ENCODE measurements around the gene KIF21B. TPM values are rescaled to one million over a fixed set of nuclear protein-coding genes. Genes with fewer than 3 reads are reported as not detected.
"Not testable (repeated sequence)": the region's sequence is repeated elsewhere in the genome, so short reads cannot be mapped to it uniquely, and the experiment has no call there.

KIF21B gene
- total and polyA plus RNA-seq, 9 of the 15 experiments (the other 6 are each of a cell fraction or from before 2014, with no cell fraction given), result 0.46 to 13.4 (median 5.9) TPM

GRCh38 chr1:200962631-200963030 lies 60.9 kb downstream of the KIF21B start (continued):
- TF ChIP-seq ZNF318 (IDR thresholded peaks at IDR 0.05; ENCODE audit: borderline replicate concordance in 1 of 2, low read depth in 1 of 2) (no peak), POLR2AphosphoS2 (IDR thresholded peaks at IDR 0.05; ENCODE audit: low read length) (no peak), SMC3 (conservative IDR thresholded peaks at IDR 0.05; ENCODE audit: insufficient read depth, low read depth, low read length) (no peak), CGGBP1 (CRISPR knock-in tag; IDR thresholded peaks at IDR 0.05) (no peak)

- CTCF ChIA-PET (ENCODE audit: low intra/inter-chr PET ratio), result interaction anchor here (1.2 kb wide), 1 partner anchor 10 kb away, joined by 4 read pairs; no protein-coding TSS in a partner anchor
- H2AFZ ChIP-seq (ENCODE audit: low read depth, low read length); H3K36me3 ChIP-seq (ENCODE audit: control insufficient read depth, insufficient read depth, low read length); FAIRE-seq; H3K9me3 ChIP-seq (replicated peaks; ENCODE audit: control insufficient read depth, insufficient read depth, low read depth, low read length); H3K4me2 ChIP-seq (ENCODE audit: insufficient read depth, low read length); ATAC-seq; H3K9ac ChIP-seq (ENCODE audit: insufficient read depth in 1 of 2, low read depth in 2 of 2, low read length in 2 of 2); in situ Hi-C loops (cut with MboI); BruUV-seq (replicated peaks); H3K79me2 ChIP-seq (ENCODE audit: control insufficient read depth, insufficient read depth, low read length); intact Hi-C loops (cut with micrococcal nuclease); H3K9me1 ChIP-seq (ENCODE audit: control insufficient read depth, insufficient read depth, low read length); H3K27ac ChIP-seq (ENCODE audit: extremely low read depth, low read depth, low read length); DNase-seq (ENCODE audit: extremely low read depth in 1 of 4, low spot score in 3 of 4); H3K4me1 ChIP-seq (replicated peaks in 1 of 2; ENCODE audit: control insufficient read depth in 2 of 2, insufficient read depth in 2 of 2, low read length in 2 of 2); H3K4me3 ChIP-seq: not testable (repeated sequence)
- Histone ChIP-seq H4K20me1 (replicated peaks; ENCODE audit: control insufficient read depth, insufficient read depth, low read length) (peaks cover 23% of the 10 kb centered on the region; the same call in 1 of the 2 replicates), H3K27me3 (ENCODE audit: control insufficient read depth in 2 of 2, insufficient read depth in 2 of 2, low read length in 2 of 2) (peaks cover 53 to 81% of the 10 kb centered on the region in 2 experiments)
- POLR2A ChIA-PET, result interaction anchor here (0.6 to 0.8 kb wide), 2 partner anchors 70 to 421 kb away, joined by 3 to 5 read pairs; no protein-coding TSS in a partner anchor
- WGBS (ENCODE audit: insufficient coverage, low coverage, missing lambda C conversion rate), result 5% methylated on average over 11 of the region's 11 CpGs
These were observed 61.4 kb downstream of the KIF21B start for GRCh38 chr1:200962151-200962550.
